H4 (cell line): ENCODE data around the gene ELOF1. TPM values are rescaled to one million over a fixed set of nuclear protein-coding genes. Genes with fewer than 3 reads are reported as not detected.
"Not testable (repeated sequence)": the region's sequence is repeated elsewhere in the genome, so short reads cannot be mapped to it uniquely, and the experiment has no call there.

ENCODE experiments used
- DNase-seq: peaks from one replicate; pipeline ENCODE4 v3.0.0-alpha.2; 2015; ENCODE audit warnings: low spot score
- total RNA-seq: library from RNA; depleted of rRNA; stranded (reverse); fragments of >200 nt; shearing (Covaris generic); gene quantifications from 2 replicates; pipeline ENCODE4 v1.2.3, GENCODE V29; 2014; rRNA removed

ELOF1 gene
- total RNA-seq, result 72.7 and 85.3 TPM in 2 replicates

DNA sequence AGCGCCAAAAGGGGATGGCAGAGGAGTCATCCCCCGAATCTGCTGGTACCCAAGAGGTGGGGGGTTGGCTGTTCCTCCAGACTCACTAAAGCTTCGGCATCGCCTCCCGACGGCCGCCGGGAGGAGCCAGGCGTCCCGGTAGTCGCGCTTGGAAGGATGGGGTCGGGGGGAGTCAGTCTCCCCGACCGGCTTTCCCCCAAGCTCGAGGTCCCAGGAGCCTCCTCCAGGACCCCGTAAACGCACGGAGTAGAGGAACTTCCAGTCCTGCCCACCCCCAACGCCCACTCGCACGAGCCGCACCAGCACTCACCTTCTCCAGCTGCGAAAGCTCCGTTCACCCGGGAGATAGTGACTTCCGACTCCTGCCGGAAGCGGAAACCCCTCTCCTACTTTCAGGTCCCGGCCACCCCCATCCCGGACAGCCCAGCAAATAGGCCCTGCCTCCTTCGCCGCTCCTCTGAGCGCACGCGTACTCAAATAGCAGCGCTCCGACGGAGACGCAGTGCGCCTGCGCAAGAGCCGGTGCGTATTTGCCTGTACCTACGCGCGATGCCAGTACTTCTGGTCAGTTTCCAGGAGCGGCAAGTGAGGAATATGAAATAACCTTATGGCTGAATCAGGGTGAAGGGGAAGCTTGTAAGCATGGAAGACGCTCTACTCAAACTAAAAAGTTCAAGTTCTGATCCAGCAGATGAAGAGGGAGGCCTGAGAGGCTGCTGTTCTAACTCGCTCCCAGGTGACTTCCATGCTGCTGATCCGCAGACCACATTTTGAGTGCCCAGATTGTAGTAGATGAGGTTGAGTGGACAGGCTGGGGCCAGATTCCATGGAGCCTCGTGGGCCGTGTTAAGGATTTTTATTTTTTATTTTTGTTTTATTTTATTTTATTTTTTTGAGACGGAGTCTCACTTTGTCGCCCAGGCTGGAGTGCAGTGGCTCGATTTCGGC is at the start of gene ELOF1:
Gene ELOF1 (minus strand): TSS at position 350 of the 948 bp plus-strand sequence. CDS start 4,883 bp downstream, outside the sequence.
- DNase-seq, result peak; percentile 98

DNA sequence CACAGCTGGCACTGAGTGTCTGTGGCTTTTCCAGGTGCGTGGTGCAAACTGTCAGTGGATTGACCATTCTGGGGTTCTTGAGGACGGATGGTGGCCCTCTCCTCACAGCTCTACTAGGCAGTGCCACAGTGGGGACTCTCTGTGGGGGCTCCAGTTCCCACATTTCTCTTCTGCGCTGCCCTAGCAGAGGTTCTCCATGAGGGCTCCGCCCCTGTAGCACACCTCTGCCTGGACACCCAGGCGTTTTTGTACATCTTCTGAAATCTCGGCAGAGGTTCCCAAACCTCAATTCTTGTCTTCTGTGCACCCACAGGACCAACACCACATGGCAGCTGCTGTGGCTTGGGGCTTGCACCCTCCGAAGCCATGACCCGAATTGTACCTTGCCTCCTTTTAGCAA is 47.5 kb upstream of the ELOF1 start:
- no peak for DNase-seq

DNA sequence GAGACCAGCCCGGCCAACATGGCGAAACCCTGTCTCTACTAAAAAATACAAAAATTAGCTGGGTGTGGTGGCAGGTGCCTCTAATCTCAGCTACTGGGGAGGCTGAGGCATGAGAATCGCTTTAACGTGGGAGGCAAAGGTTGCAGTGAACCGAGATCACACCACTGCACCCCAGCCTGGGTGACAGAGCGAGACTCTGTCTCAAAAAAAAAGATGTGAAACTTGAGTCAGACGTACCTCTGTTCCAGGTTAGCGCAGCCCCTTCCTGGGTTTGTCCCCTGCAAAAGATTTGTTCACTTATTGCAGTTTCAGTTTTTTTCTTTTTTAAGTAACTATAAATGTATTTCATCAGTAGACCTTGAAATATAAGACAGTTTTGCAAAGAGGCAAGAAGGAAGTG is 40.7 kb upstream of the ELOF1 start:
- not testable (repeated sequence) for DNase-seq

DNA sequence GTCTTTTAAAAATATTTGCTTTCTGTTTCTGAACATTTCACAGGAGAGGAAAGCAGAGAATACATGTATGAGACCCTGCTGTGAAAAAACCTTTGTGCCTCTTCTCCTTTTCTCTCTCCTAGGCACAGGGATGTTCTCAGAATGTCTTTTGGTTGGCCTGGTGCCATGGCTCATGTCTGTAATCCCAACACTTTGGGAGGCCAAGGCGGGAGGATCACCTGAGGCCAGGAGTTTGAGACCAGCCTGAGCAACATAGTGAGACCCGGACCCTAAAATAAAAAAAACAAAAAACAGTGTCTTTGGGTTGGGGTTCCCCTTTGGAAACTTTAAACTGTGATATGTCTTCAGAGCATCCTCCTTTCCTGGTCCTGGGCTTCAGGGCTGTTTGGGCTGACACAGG is 39.7 kb upstream of the ELOF1 start:
- no peak for DNase-seq

- no peak for DNase-seq
These were observed 39.1 kb upstream of the ELOF1 start for GRCh38 chr19:11598103-11598483.

DNA sequence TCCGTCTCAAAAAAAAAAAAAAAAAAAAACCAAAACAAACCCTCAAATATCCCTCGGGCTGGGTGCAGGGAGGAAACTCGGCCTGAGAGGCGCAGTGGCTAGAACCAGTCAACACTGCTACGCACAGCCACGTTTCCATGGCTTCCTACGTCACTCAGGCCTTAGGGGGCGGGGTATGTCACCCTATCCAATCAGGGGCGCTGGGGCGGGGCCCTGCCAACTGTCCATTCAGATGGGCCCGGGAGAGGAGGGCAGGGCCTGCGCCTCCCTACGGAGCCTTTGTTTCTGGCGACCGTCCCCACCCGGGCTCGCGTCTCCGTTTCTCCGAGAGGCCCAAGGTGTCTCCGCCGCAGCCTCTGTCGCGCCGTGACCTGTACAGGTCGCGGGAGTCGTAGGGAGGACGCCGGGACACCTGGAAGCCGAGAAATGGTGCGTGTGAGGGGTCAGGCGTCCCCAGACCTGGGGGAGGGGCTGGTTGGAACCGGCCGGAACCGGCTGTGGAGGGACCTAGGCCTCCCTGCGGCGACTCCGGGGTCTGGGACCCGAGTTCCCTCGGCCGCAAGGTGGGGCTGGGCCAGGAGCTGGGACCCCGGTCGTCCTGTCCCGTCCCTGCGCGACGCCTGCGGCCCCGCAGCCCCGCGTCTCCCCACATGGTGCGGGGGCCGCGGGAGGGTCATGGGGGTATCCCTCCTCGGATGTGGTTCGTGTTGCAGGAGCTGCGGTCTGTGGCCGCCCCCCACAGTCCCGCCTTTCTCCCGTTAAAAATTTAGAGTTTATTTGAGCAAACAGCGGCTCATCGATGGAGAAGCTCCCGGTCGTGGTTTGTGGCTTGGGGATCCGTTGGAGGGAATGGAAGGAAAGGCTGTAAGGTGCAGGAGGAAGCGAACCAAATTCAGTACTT is 38.4 kb upstream of the ELOF1 start, which contains the start of gene ZNF627:
Gene ZNF627 (plus strand): TSS at position 282 of the 901 bp plus-strand sequence. CDS start 145 bp downstream, at position 427.
- DNase-seq, result peak; percentile 99

- no peak for DNase-seq
These were observed 37.1 kb upstream of the ELOF1 start for GRCh38 chr19:11596156-11596555.

DNA sequence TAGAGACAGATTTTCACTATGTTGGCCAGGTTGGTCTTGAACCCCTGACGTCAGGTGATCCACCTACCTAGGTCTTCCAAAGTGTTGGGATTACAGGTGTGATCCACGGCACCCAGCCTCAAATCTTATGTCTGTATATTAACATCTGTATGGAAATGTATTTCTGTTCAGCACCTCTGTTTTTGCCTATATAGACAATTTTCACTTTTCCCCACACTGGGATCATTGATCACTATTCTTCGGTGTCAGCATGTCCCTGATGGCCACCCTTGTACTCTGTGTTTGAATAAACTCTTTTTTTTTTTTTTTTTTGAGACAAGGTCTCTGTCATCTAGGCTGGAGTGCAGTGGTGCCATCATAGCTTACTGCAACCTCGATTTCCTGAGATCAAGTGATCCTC is 35.1 kb upstream of the ELOF1 start:
- DNase-seq, result no peak

DNA sequence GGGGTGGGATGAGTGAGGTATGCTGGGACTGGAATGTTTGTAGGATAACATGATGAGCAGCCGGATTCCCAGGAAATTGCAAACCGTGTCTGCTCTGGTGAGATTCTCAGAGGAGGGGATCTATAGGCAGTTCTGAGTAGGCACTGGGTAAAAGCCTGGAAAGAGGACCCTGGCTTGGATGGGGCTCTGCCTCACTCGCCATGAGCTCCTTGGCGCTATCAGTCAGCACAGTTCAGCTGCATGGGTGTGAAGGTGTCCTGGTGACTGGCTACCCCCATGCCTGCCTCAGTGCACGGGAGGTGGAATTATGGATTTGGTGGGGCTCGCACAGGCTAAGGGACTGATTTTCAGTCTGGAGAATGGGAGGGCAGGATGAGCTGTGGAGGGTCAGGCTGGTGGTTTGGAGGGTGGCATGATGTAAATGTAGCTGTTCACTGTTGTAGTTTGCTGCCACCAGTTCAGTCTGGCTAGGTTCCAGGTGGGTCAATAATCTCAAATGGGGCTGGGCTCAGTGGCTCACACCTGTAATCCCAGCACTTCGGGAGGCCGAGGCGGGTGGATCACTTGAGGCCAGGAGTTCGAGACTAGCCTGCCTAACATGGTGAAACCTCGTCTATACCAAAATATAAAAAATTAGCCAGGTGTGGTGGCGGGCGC is 29.1 kb upstream of the ELOF1 start:
- no peak for DNase-seq

- peak; percentile 46 for DNase-seq
These were observed 28.4 kb upstream of the ELOF1 start for GRCh38 chr19:11587302-11587974.

DNA sequence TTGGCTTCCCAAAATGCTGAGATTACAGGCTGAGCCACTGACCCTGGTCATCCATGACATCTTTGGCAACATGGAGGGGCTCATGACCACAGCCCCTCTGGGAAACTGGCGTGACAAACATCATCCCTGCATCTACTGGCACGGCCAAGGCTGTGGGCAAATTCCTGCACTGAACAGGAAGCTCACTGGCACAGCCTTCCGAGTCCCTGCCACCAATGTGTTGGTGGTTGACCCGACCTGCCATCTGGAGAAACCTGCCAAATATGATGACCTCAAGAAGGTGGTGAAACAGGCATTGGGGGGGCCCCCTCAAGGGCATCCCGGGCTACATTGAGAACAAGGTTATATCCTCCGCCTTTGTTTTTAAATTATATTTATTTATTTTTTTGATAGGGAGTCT is 27.3 kb upstream of the ELOF1 start:
- no peak for DNase-seq

DNA sequence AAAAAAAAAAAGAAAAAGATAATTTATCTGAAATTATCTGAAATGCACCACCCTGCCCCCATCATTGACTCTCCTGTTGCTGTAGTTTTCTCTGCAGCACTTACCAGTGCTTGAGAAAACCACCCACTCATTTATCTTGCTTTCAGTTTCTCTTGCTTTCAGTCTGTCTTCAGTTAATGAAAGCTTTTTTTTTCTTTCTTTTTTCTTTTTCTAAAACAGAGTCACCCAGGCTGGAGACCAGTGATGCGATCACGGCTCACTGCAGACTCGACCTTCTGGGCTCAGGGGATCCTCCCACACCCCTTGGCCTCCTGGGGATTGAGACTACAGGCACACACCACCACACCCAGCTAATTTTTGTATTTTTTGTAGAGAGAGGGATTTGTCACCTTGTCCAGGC is 22.7 kb upstream of the ELOF1 start:
- no peak for DNase-seq

DNA sequence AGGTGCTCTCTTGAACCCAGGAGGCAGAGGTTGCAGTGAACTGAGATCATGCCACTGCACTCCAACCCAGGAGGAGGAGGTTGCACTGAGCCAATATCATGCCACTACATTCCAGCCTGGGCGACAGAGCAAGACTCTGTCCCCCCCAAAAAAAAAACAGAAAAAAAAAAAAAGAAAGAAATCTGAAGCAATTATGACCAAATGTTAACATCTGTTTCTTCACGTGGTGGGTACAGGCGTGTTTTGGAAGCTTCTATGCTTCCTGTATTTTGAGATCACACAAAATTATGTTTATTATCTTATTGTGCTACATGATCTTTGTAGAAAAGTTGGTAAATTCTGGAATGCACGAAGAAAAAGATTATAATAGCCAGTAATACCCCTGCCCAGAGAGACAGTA is 21.1 kb upstream of the ELOF1 start:
- no peak for DNase-seq

DNA sequence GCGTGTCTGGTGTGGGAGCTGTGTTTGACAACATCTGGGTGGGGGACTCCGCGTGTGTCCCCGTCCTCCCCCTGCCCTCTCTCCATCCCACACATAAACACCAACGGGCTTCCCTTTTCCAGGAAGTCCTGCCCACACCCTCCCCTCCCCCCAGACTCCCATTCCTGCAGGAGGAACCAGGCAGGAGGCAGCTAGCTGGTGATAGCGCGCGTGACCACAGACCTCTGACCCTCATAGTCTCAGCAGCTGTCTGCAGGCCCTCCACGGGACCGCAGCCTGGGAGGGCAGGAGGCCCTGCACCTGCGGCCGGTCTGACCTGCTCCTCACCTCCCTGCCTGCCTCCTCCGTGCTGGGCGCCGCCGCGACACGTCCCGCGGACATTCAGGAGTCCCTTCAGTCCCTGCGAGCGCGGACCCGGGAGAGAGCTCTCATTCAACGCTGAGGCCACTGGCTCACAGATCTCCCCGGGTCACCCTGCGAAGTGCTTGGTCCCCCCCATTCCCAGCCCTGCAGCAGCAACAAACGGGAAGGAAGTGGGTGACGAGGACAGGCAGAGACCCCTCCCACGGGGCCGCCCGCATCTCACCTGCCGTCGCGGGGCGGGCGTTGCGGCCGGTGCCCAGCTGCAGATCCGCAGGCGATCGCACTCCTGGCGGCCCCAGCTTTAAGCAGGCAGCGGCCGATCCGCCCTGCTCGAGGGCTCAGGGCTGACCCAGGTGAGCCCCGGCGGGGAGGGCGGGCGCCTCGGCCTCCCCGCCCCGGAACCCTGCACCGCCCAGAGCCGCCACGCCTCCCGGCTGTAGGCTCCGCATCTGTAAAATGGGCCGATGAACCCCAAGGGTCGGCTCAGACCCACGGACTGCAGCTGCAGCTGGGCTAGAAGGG is 19.5 kb upstream of the ELOF1 start:
- DNase-seq, result no peak

- DNase-seq, result no peak
These were observed 18.6 kb upstream of the ELOF1 start, which contains the start of gene ACP5 for GRCh38 chr19:11577451-11578257. ACP5 (minus strand) TSS chr19:11577645; CDS start chr19:11577317, 328 bp downstream.

DNA sequence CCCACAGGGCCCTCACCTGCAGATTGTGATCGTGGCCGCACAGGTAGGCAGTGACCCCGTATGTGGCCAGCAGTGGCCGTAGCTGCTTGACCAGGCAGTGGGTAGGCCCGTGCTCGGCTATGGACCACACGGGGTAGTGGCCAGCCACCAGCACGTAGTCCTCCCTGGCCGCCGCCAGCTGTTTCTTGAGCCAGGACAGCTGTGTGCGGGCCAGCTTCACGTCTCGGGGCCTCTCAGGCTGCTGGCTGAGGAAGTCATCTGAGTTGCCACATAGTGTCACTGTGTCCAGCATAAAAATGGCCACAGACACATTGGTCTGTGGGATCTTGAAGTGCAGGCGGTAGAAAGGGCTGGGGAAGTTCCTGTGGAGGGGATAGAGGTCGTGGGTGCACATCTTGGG is 17.2 kb upstream of the ELOF1 start:
- DNase-seq, result no peak

- no peak for DNase-seq
These were observed 15.7 kb upstream of the ELOF1 start for GRCh38 chr19:11574689-11575088.

GRCh38 chr19:11573763-11574162 is 14.7 kb upstream of the ELOF1 start:
- DNase-seq, result not testable (repeated sequence)

DNA sequence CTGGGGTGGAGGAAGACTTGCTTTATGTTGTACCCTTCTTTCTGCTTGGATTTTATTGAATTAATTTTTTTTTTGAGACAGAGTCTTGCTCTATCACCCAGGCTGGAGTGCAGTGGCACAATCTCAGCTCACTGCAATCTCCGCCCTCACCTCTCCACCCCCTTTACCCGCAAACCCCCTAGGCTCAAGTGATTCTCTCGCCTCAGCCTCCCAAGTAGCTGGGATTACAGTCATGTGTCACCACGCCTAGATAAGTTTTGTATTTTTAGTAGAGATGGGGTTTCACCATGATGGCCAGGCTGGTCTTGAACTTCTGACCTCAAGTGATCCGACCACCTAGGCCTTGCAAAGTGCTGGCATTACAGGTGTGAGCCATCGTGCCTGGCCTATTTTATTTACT is 14.3 kb upstream of the ELOF1 start:
- not testable (repeated sequence) for DNase-seq
